ENCODE measurements around the gene BCORL1.
A peak's percentile ranks its signal among the peaks of the same experiment; 100 is the strongest.

The BCORL1 gene, protein sequence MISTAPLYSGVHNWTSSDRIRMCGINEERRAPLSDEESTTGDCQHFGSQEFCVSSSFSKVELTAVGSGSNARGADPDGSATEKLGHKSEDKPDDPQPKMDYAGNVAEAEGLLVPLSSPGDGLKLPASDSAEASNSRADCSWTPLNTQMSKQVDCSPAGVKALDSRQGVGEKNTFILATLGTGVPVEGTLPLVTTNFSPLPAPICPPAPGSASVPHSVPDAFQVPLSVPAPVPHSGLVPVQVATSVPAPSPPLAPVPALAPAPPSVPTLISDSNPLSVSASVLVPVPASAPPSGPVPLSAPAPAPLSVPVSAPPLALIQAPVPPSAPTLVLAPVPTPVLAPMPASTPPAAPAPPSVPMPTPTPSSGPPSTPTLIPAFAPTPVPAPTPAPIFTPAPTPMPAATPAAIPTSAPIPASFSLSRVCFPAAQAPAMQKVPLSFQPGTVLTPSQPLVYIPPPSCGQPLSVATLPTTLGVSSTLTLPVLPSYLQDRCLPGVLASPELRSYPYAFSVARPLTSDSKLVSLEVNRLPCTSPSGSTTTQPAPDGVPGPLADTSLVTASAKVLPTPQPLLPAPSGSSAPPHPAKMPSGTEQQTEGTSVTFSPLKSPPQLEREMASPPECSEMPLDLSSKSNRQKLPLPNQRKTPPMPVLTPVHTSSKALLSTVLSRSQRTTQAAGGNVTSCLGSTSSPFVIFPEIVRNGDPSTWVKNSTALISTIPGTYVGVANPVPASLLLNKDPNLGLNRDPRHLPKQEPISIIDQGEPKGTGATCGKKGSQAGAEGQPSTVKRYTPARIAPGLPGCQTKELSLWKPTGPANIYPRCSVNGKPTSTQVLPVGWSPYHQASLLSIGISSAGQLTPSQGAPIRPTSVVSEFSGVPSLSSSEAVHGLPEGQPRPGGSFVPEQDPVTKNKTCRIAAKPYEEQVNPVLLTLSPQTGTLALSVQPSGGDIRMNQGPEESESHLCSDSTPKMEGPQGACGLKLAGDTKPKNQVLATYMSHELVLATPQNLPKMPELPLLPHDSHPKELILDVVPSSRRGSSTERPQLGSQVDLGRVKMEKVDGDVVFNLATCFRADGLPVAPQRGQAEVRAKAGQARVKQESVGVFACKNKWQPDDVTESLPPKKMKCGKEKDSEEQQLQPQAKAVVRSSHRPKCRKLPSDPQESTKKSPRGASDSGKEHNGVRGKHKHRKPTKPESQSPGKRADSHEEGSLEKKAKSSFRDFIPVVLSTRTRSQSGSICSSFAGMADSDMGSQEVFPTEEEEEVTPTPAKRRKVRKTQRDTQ (N-terminal part only)

DNA sequence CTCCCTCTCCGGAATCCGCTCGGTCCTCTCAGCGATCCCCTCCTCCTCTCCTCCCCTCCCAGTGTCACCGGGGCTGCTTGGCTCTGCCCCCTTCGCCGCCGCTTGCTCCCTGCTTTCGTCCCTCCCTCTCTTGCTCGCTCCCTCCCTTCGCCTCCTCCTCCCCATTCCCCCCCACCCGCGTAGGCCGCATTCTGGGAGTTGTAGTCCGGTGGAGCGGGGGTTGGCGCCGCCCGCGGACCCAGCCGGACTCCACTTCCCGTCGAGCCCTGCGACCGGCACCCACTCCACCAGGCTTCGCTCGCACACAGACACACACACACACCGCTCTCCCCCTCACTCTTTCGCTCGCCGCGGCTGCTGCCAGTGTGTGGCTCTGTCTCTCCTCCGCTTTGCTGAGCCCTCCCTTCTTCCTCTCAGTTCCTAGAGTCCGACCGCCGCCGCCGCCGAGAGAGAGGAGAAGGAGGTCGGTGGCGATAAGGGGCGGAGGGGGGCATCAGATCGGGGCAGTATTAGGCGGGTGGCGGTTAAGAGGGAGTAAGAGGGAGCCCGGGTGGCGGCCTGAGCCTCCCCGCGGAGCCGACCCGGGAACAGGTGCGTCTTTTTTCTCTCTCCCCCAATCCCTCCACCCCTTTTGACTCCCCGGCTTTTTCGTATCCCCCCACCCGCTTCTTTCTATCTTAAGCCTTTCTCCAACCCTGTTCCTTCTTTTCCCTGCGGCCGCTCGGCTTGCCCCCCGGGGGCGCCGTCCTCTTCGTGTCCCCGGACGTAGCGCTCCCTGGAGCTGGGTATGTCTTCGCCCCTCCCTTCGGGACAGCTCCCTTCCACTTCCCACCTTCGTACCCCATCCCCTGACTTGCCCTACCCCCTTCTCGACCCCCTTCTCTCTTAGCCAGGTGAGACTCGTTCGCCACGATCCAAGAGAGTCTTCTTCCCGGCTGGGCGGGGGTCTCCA, at the start of gene BCORL1:
Gene BCORL1, plus strand, starts transcription at position 336 of the 952 bp plus-strand sequence. CDS start 22,597 bp downstream, outside the sequence.
- Histone ChIP-seq H3K4me1 (peaks cover 0 to 7% (median 3%) of the 10 kb centered on the region in 4 donors), H3K9me3 (no peaks in the 10 kb centered on the region), H3K4me3 (no peak within 1 kb of the TSS), H3K36me3 (no peaks in the 10 kb centered on the region), H3K27me3 (no peaks in the 10 kb centered on the region), H3K27ac (peak within 1 kb of the TSS; percentile 82 to 90)
- intact Hi-C loops (cut with DNase I; ENCODE audit: low total_unique reads) = loop anchor here (2.0 kb wide), 1 partner anchor 50 kb away; no protein-coding TSS in a partner anchor
- TF ChIP-seq, protein P1, sequence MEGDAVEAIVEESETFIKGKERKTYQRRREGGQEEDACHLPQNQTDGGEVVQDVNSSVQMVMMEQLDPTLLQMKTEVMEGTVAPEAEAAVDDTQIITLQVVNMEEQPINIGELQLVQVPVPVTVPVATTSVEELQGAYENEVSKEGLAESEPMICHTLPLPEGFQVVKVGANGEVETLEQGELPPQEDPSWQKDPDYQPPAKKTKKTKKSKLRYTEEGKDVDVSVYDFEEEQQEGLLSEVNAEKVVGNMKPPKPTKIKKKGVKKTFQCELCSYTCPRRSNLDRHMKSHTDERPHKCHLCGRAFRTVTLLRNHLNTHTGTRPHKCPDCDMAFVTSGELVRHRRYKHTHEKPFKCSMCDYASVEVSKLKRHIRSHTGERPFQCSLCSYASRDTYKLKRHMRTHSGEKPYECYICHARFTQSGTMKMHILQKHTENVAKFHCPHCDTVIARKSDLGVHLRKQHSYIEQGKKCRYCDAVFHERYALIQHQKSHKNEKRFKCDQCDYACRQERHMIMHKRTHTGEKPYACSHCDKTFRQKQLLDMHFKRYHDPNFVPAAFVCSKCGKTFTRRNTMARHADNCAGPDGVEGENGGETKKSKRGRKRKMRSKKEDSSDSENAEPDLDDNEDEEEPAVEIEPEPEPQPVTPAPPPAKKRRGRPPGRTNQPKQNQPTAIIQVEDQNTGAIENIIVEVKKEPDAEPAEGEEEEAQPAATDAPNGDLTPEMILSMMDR (IDR thresholded peaks at IDR 0.05) = no peak
- peak; percentile 91 to 96 for DNase-seq

DNA sequence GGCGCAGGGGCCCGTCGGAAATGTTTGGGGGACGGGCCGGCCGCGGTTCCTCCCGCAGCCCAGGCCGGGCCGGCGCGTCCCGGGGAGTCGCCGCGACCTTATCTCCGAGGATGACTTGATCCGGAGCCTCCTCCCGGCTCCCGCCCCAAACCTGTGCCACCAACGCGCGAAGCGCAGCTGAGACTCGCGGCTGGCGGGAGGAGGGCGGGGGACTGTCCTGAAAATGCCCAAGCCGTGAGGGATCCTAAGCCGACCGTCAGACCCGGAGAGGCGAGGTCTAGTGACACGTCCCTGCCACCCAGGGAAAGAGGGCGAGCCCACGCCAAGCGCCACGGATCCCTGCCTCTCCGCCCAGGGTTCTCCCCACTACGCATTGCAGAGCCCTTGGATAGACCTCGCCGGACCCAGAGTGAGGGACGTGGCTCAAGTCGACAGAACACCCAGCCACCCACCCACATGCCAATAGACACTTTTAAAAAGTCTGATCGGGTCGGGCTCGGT, 49.6 kb upstream of the BCORL1 start:
- Histone ChIP-seq H3K36me3 (no peaks in the 10 kb centered on the region), H3K27ac (peak overlapping the region; percentile 79 to 88), H3K9me3 (no peaks in the 10 kb centered on the region), H3K27me3 (no peaks in the 10 kb centered on the region), H3K4me3 (peak overlapping the region; percentile 66 to 70), H3K4me1 (no peaks in the 10 kb centered on the region)
- DNase-seq = peak in 1 of 2 donors; percentile 69
- intact Hi-C loops (cut with DNase I; ENCODE audit: low total_unique reads) = loop anchor here (2.0 to 10.0 kb wide), 2 partner anchors 50 to 92 kb away; partner anchors contain the start of gene BCORL1
- TF ChIP-seq, protein P1 (IDR thresholded peaks at IDR 0.05) = no peak

DNA sequence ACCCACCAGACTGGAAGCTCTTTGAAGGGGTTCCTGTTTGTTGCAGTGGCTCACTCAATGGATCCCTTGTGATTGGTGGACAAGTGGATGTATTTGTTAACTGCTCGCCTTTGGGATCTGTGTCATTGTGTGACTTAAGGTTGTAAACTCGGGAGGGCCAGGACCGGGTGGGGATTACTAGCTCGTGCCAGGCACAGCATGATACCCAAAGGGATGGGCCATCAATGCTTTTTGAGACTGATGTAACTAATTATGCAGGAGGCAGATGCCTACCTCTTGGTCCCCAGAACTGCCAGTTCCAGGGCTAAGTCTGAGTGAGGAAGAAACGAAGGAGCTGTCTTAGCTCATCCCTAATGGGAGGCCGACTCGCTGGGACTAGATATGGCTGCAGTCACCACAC, 48.7 kb upstream of the BCORL1 start:
- no peaks in the 10 kb centered on the region for H3K27me3 ChIP-seq
- no peaks in the 10 kb centered on the region for H3K9me3 ChIP-seq
- H3K4me1 ChIP-seq = no peaks in the 10 kb centered on the region
- DNase-seq = no peak
- no peak overlapping the region for H3K4me3 ChIP-seq
- no peaks in the 10 kb centered on the region for H3K36me3 ChIP-seq
- TF ChIP-seq, protein P1 (IDR thresholded peaks at IDR 0.05) = no peak
- intact Hi-C loops (cut with DNase I; ENCODE audit: low total_unique reads) = loop anchor here (2.0 to 10.0 kb wide), 2 partner anchors 49 to 91 kb away; partner anchors contain the start of gene BCORL1
- H3K27ac ChIP-seq = no peak overlapping the region

DNA sequence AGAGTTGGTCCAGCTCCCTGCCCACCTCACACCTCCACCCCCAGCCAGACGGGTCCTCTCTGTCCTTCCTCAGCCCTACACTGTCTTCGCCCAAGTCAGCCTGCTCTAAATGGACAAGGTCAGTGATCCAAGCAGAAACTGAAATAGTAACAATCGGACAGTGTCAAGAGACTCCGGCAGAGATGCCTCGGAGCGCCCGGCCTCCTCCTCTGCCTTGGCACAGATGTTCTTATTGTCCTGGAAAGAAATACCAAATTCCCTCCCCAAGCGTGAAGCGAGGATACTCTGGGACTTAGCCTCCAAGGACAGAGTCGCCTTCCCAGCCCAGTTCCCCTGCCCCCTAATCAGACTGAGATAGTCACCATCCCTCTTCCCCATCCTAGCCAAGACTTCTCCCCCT, 48.0 kb upstream of the BCORL1 start:
- Histone ChIP-seq H3K36me3 (no peaks in the 10 kb centered on the region), H3K27me3 (no peaks in the 10 kb centered on the region), H3K9me3 (no peaks in the 10 kb centered on the region), H3K27ac (no peak overlapping the region), H3K4me1 (no peaks in the 10 kb centered on the region), H3K4me3 (no peak overlapping the region)
- TF ChIP-seq, protein P1 (IDR thresholded peaks at IDR 0.05) = no peak
- no peak for DNase-seq
- intact Hi-C loops (cut with DNase I; ENCODE audit: low total_unique reads) = loop anchor here (10.0 kb wide), 1 partner anchor 90 kb away; no protein-coding TSS in a partner anchor
